HEK293 (cell line): ENCODE measurements around the gene FAM168B.

Experiments
- CTCF ChIA-PET: fragments of 350-600 bp; formaldehyde crosslinking; extraction: SDS; loops from one replicate; lab custom pipeline; 2021; ENCODE audit warnings: antibody characterized with exemption; lab: Yijun Ruan, JAX
- POLR2A ChIA-PET: fragments of 300-600 bp; formaldehyde crosslinking; extraction: SDS; loops from one replicate; lab custom pipeline; 2020; ENCODE audit warnings: antibody characterized with exemption, inconsistent platforms; lab: Yijun Ruan, JAX
- H3K27ac ChIP-seq: fragments of 200-500 bp; sonication (Bioruptor generic); 2 replicates; pipeline ENCODE4 v1.5.1; 2014; ENCODE audit warnings: low read depth, low read length, control low read depth, inconsistent platforms; ENCODE audit errors: extremely low read depth
- H3K36me3 ChIP-seq, 2 experiments: fragments of 200-500 bp in 1 of 2; sonication (Bioruptor generic) in 1 of 2; 1 replicate in 1 of 2; 2 replicates in 1 of 2; pipeline ENCODE4 v1.5.1; 2014 to 2017; ENCODE audit warnings: inconsistent platforms in 2 of 2, low read length in 2 of 2; ENCODE audit not compliant: control insufficient read depth in 2 of 2, insufficient read depth in 1 of 2
- H3K4me1 ChIP-seq: fragments of 200-500 bp; sonication (Bioruptor generic); 2 replicates; pipeline ENCODE4 v1.5.1; 2014; ENCODE audit warnings: mild to moderate bottlenecking, low read length, inconsistent platforms; ENCODE audit not compliant: control insufficient read depth, insufficient read depth
- H3K4me3 ChIP-seq: 2 replicates; pipeline ENCODE4 v1.5.1; 2011; ENCODE audit warnings: low read depth, mild to moderate bottlenecking, control low read depth, low read length, moderate library complexity
- H3K9me3 ChIP-seq: fragments of 200-500 bp; sonication (Bioruptor generic); 2 replicates; pipeline ENCODE4 v1.5.1; 2014; ENCODE audit warnings: low read depth, low read length, inconsistent platforms; ENCODE audit not compliant: control insufficient read depth, insufficient read depth
- EGR2 ChIP-seq: fragments of 450-650 bp; formaldehyde crosslinking; IDR thresholded peaks from 2 replicates; pipeline ENCODE4 v1.5.1; 2016; ENCODE audit warnings: low read depth, missing biosample characterization, missing genetic modification characterization
- RBAK ChIP-seq: fragments of 450-650 bp; formaldehyde crosslinking; IDR thresholded peaks from 2 replicates; pipeline ENCODE4 v1.5.1; 2016; ENCODE audit warnings: missing biosample characterization, missing genetic modification characterization
- ZBTB49 ChIP-seq: fragments of 450-650 bp; formaldehyde crosslinking; IDR thresholded peaks from 2 replicates; pipeline ENCODE4 v1.5.1; 2016; ENCODE audit warnings: missing biosample characterization, missing genetic modification characterization, low read depth
- ZIC2 ChIP-seq: fragments of 450-650 bp; formaldehyde crosslinking; IDR thresholded peaks from 2 replicates; pipeline ENCODE4 v1.5.1; 2016; ENCODE audit warnings: missing biosample characterization, missing genetic modification characterization
- ZNF138 ChIP-seq: fragments of 450-650 bp; formaldehyde crosslinking; IDR thresholded peaks from 2 replicates; pipeline ENCODE4 v1.5.1; 2016; ENCODE audit warnings: missing biosample characterization, missing genetic modification characterization, borderline replicate concordance
- ZNF2 ChIP-seq: fragments of 450-650 bp; formaldehyde crosslinking; IDR thresholded peaks from 2 replicates; pipeline ENCODE4 v1.5.1; 2016; ENCODE audit warnings: missing biosample characterization, missing genetic modification characterization
- ZNF274 ChIP-seq, 2 experiments: fragments of 200-500 bp in 1 of 2; fragments of 450-650 bp in 1 of 2; sonication (Bioruptor generic) in 1 of 2; formaldehyde crosslinking in 1 of 2; IDR thresholded peaks; 2 replicates each; pipeline versions ENCODE4 v1.5.1 to v1.6.1; 2014 to 2016; ENCODE audit warnings: borderline replicate concordance in 1 of 2, inconsistent platforms in 1 of 2, low read length in 1 of 2, missing biosample characterization in 1 of 2, missing genetic modification characterization in 1 of 2
- ZNF350 ChIP-seq: fragments of 450-650 bp; formaldehyde crosslinking; IDR thresholded peaks from 2 replicates; pipeline ENCODE4 v1.5.0; 2017; ENCODE audit warnings: missing biosample characterization, mild to moderate bottlenecking, missing genetic modification characterization
- ZNF416 ChIP-seq: fragments of 450-650 bp; formaldehyde crosslinking; IDR thresholded peaks from 2 replicates; pipeline ENCODE4 v1.5.1; 2016; ENCODE audit warnings: missing biosample characterization, missing genetic modification characterization
- ZNF423 ChIP-seq: fragments of 450-650 bp; formaldehyde crosslinking; IDR thresholded peaks from 2 replicates; pipeline ENCODE4 v1.5.1; 2016; ENCODE audit warnings: missing biosample characterization, missing genetic modification characterization
- ZNF48 ChIP-seq: fragments of 450-650 bp; formaldehyde crosslinking; IDR thresholded peaks from 2 replicates; pipeline ENCODE4 v1.5.1; 2016; ENCODE audit warnings: missing biosample characterization, missing genetic modification characterization
- ZNF555 ChIP-seq: fragments of 450-650 bp; formaldehyde crosslinking; conservative IDR thresholded peaks from 2 replicates; pipeline ENCODE4 v1.5.1; 2017; ENCODE audit warnings: missing biosample characterization, mild to moderate bottlenecking, missing genetic modification characterization, inconsistent platforms
- ZNF677 ChIP-seq: fragments of 450-650 bp; IDR thresholded peaks from 2 replicates; pipeline ENCODE4 v1.5.0; 2018; ENCODE audit warnings: missing biosample characterization, mild to moderate bottlenecking, missing genetic modification characterization, moderate library complexity
- ZSCAN16 ChIP-seq: fragments of 450-650 bp; formaldehyde crosslinking; IDR thresholded peaks from 2 replicates; pipeline ENCODE4 v1.5.1; 2016; ENCODE audit warnings: missing biosample characterization, missing genetic modification characterization
- ZSCAN18 ChIP-seq: fragments of 450-650 bp; formaldehyde crosslinking; IDR thresholded peaks from 2 replicates; pipeline ENCODE4 v1.5.1; 2016; ENCODE audit warnings: missing biosample characterization, missing genetic modification characterization
- TF ChIP-seq, protein P1 (sequence below): fragments of 450-650 bp; formaldehyde crosslinking; IDR thresholded peaks from 2 replicates; pipeline ENCODE4 v1.5.1; 2016; ENCODE audit warnings: missing biosample characterization, missing genetic modification characterization
- TF ChIP-seq, protein P2 (sequence below): fragments of 450-650 bp; formaldehyde crosslinking; IDR thresholded peaks from 2 replicates; pipeline ENCODE4 v1.5.1; 2016; ENCODE audit warnings: missing biosample characterization, missing genetic modification characterization
- TF ChIP-seq, protein P3 (sequence below): fragments of 450-650 bp; formaldehyde crosslinking; IDR thresholded peaks from 2 replicates; pipeline ENCODE4 v1.5.1; 2017; ENCODE audit warnings: missing biosample characterization, missing genetic modification characterization
- TF ChIP-seq, protein P4 (sequence below): fragments of 450-650 bp; formaldehyde crosslinking; IDR thresholded peaks from 2 replicates; pipeline ENCODE4 v1.5.1; 2017; ENCODE audit warnings: missing biosample characterization, missing genetic modification characterization

The FAM168B gene

GRCh38 chr2:131040661-131041401 is 52.4 kb downstream of the FAM168B start:
- H3K27ac ChIP-seq, result no peak overlapping the region
- ChIA-PET CTCF (interaction anchor here (0.6 kb wide), 1 partner anchor 77 kb away, joined by 3 read pairs; no protein-coding TSS in a partner anchor), POLR2A (no interaction called here)
- H3K36me3 ChIP-seq, result peaks cover 0 to 16% of the 10 kb centered on the region in 2 experiments; a peak in 1 of 3 replicates
- no peaks in the 10 kb centered on the region for H3K4me1 ChIP-seq
- TF ChIP-seq, protein P1, sequence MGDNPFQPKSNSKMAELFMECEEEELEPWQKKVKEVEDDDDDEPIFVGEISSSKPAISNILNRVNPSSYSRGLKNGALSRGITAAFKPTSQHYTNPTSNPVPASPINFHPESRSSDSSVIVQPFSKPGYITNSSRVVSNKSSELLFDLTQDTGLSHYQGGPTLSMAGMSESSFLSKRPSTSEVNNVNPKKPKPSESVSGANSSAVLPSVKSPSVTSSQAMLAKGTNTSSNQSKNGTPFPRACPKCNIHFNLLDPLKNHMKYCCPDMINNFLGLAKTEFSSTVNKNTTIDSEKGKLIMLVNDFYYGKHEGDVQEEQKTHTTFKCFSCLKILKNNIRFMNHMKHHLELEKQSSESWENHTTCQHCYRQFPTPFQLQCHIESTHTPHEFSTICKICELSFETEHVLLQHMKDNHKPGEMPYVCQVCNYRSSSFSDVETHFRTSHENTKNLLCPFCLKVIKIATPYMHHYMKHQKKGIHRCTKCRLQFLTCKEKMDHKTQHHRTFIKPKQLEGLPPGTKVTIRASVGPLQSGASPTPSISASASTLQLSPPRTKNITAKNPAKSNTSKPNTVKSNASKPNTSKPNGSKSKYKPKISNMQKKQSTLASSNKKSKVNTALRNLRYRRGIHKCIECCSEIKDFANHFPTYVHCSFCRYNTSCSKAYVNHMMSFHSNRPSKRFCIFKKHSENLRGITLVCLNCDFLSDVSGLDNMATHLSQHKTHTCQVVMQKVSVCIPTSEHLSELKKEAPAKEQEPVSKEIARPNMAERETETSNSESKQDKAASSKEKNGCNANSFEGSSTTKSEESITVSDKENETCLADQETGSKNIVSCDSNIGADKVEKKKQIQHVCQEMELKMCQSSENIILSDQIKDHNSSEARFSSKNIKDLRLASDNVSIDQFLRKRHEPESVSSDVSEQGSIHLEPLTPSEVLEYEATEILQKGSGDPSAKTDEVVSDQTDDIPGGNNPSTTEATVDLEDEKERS, result no peak
- TF ChIP-seq ZIC2 (tag by site-specific recombination) (no peak), RBAK (no peak), EGR2 (no peak), ZNF48 (tag by site-specific recombination) (no peak), ZNF138 (tag by site-specific recombination) (no peak), ZSCAN16 (tag by site-specific recombination) (no peak), ZNF555 (tag by site-specific recombination) (no peak), ZNF274 (IDR thresholded peaks at IDR 0.05; ENCODE audit: low read length) (no peak), ZNF274 (tag by site-specific recombination; IDR thresholded peaks at IDR 0.05; ENCODE audit: borderline replicate concordance) (no peak), ZSCAN18 (no peak), ZNF677 (tag by site-specific recombination) (no peak)
- TF ChIP-seq, protein P2, sequence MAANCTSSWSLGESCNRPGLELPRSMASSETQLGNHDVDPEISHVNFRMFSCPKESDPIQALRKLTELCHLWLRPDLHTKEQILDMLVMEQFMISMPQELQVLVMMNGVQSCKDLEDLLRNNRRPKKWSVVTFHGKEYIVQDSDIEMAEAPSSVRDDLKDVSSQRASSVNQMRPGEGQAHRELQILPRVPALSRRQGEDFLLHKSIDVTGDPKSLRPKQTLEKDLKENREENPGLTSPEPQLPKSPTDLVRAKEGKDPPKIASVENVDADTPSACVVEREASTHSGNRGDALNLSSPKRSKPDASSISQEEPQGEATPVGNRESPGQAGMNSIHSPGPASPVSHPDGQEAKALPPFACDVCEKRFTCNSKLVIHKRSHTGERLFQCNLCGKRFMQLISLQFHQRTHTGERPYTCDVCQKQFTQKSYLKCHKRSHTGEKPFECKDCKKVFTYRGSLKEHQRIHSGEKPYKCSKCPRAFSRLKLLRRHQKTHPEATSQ (tag by site-specific recombination), result no peak
- TF ChIP-seq, protein P3, sequence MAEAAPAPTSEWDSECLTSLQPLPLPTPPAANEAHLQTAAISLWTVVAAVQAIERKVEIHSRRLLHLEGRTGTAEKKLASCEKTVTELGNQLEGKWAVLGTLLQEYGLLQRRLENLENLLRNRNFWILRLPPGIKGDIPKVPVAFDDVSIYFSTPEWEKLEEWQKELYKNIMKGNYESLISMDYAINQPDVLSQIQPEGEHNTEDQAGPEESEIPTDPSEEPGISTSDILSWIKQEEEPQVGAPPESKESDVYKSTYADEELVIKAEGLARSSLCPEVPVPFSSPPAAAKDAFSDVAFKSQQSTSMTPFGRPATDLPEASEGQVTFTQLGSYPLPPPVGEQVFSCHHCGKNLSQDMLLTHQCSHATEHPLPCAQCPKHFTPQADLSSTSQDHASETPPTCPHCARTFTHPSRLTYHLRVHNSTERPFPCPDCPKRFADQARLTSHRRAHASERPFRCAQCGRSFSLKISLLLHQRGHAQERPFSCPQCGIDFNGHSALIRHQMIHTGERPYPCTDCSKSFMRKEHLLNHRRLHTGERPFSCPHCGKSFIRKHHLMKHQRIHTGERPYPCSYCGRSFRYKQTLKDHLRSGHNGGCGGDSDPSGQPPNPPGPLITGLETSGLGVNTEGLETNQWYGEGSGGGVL (tag by site-specific recombination), result no peak
- H3K4me3 ChIP-seq, result no peak overlapping the region
- no peaks in the 10 kb centered on the region for H3K9me3 ChIP-seq

- Histone ChIP-seq H3K27ac (no peak overlapping the region), H3K4me1 (no peaks in the 10 kb centered on the region), H3K4me3 (no peak overlapping the region), H3K36me3 (peaks cover 0 to 12% of the 10 kb centered on the region in 2 experiments; a peak in 1 of 3 replicates), H3K9me3 (no peaks in the 10 kb centered on the region)
- POLR2A ChIA-PET, result no interaction called here
- CTCF ChIA-PET, result no interaction called here
- TF ChIP-seq ZNF350 (tag by site-specific recombination), result no peak
- no peak for TF ChIP-seq EGR2
- TF ChIP-seq ZBTB49 (tag by site-specific recombination), result no peak
- no peak for TF ChIP-seq ZNF2 (tag by site-specific recombination)
- TF ChIP-seq ZNF416 (tag by site-specific recombination), result no peak
- TF ChIP-seq, protein P4, sequence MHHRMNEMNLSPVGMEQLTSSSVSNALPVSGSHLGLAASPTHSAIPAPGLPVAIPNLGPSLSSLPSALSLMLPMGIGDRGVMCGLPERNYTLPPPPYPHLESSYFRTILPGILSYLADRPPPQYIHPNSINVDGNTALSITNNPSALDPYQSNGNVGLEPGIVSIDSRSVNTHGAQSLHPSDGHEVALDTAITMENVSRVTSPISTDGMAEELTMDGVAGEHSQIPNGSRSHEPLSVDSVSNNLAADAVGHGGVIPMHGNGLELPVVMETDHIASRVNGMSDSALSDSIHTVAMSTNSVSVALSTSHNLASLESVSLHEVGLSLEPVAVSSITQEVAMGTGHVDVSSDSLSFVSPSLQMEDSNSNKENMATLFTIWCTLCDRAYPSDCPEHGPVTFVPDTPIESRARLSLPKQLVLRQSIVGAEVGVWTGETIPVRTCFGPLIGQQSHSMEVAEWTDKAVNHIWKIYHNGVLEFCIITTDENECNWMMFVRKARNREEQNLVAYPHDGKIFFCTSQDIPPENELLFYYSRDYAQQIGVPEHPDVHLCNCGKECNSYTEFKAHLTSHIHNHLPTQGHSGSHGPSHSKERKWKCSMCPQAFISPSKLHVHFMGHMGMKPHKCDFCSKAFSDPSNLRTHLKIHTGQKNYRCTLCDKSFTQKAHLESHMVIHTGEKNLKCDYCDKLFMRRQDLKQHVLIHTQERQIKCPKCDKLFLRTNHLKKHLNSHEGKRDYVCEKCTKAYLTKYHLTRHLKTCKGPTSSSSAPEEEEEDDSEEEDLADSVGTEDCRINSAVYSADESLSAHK, result no peak
- TF ChIP-seq ZNF423 (tag by site-specific recombination), result no peak
These were observed 53.2 kb downstream of the FAM168B start for GRCh38 chr2:131039908-131040660.
